ELF-1 (cell line): Measurements from ENCODE around the gene MED9.
A peak's percentile ranks its signal among the peaks of the same experiment; 100 is the strongest.

Experiments used
- DNase-seq: peaks from one replicate; pipeline ENCODE4 v3.0.0-alpha.2; 2016; ENCODE audit warnings: low read depth, low spot score

Gene MED9

GRCh38 chr17:17487998-17488397 is 11.2 kb downstream of the MED9 start:
- no peak for DNase-seq

GRCh38 chr17:17491031-17491471 is 14.3 kb downstream of the MED9 start:
- no peak for DNase-seq

GRCh38 chr17:17491546-17491988 is 14.8 kb downstream of the MED9 start:
- DNase-seq: no peak

- DNase-seq: no peak
Observed at GRCh38 chr17:17492085-17492484, 15.3 kb downstream of the MED9 start.

- no peak for DNase-seq
Observed at GRCh38 chr17:17492571-17492970, 15.8 kb downstream of the MED9 start.

- no peak for DNase-seq
Observed at GRCh38 chr17:17493249-17493985, 16.6 kb downstream of the MED9 start.

GRCh38 chr17:17493986-17494466 is 17.2 kb downstream of the MED9 start:
- no peak for DNase-seq

GRCh38 chr17:17494499-17494869 is 17.7 kb downstream of the MED9 start:
- DNase-seq: no peak

GRCh38 chr17:17494870-17495535 is 18.2 kb downstream of the MED9 start:
- DNase-seq: peak; percentile 83

GRCh38 chr17:17495536-17496188 is 18.9 kb downstream of the MED9 start:
- DNase-seq: no peak

- DNase-seq: peak; percentile 93
Observed at GRCh38 chr17:17496189-17497064, 19.6 kb downstream of the MED9 start, which contains the start of gene RASD1. Gene RASD1, minus strand, starts transcription at chr17:17496395. Its CDS starts 214 bp downstream, at chr17:17496181.

- DNase-seq: no peak
Observed at GRCh38 chr17:17497065-17497844, 20.5 kb downstream of the MED9 start.

- DNase-seq: no peak
Observed at GRCh38 chr17:17497845-17498520, 21.2 kb downstream of the MED9 start.

- DNase-seq: no peak
Observed at GRCh38 chr17:17498606-17499301, 22.0 kb downstream of the MED9 start.

- no peak for DNase-seq
Observed at GRCh38 chr17:17499402-17500145, 22.8 kb downstream of the MED9 start.

GRCh38 chr17:17500999-17501605 is 24.3 kb downstream of the MED9 start:
- DNase-seq: no peak

- no peak for DNase-seq
Observed at GRCh38 chr17:17502741-17503565, 26.2 kb downstream of the MED9 start.
